ENCODE measurements around the gene TTLL10.
"Not testable (repeated sequence)": the region's sequence is repeated elsewhere in the genome, so short reads cannot be mapped to it uniquely, and the experiment has no call there.

Gene TTLL10

GRCh38 chr1:1141244-1141910 is 32.3 kb upstream of the TTLL10 start:
- DNase-seq (ENCODE audit: low read depth) = no peak

GRCh38 chr1:1141911-1142250 is 31.8 kb upstream of the TTLL10 start:
- DNase-seq (ENCODE audit: low read depth) = no peak

- DNase-seq (ENCODE audit: low read depth) = not testable (repeated sequence)
These were observed 31.3 kb upstream of the TTLL10 start for GRCh38 chr1:1142352-1142751.

DNA sequence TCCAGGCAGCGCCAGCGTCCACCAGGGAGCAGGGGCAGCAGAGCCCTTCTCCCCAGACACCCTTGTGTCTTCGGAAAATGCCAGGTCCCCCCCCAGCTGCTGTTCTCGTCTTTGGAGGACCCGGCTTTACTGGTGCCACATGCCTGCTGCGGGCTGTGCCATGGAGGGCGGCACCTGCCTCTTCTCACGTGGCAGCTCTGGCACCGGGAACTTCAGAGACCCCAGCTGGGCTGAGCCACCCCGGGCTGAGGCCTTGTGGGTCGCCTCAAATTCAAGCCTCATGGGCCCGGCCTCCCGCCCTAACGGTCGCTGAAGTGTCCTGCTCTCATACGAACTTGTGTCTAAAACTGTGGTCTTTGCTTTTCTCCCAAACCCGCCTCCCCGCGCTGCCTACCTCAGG is 30.8 kb upstream of the TTLL10 start:
- DNase-seq (ENCODE audit: low read depth) = no peak

DNA sequence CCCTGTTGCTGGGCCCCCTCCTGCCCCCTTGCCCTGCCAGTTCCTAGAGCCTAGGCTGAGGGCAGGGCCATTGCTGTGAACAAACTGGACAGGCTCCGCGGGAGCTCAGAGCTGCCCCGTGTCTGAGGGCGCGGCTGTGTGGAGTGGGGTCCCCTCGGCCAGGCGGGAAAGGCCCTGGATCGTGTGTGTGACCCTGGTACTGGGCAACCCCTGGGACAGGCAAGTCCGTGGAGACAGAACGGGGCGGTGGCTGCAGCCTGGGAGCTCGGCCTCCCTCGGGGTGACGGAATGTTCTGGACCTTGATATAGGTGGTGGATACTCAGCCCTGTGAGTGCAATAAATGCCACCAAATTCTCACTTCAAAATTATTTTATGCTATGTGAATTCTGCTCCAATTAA is 30.0 kb upstream of the TTLL10 start:
- no peak for DNase-seq (ENCODE audit: low read depth)

DNA sequence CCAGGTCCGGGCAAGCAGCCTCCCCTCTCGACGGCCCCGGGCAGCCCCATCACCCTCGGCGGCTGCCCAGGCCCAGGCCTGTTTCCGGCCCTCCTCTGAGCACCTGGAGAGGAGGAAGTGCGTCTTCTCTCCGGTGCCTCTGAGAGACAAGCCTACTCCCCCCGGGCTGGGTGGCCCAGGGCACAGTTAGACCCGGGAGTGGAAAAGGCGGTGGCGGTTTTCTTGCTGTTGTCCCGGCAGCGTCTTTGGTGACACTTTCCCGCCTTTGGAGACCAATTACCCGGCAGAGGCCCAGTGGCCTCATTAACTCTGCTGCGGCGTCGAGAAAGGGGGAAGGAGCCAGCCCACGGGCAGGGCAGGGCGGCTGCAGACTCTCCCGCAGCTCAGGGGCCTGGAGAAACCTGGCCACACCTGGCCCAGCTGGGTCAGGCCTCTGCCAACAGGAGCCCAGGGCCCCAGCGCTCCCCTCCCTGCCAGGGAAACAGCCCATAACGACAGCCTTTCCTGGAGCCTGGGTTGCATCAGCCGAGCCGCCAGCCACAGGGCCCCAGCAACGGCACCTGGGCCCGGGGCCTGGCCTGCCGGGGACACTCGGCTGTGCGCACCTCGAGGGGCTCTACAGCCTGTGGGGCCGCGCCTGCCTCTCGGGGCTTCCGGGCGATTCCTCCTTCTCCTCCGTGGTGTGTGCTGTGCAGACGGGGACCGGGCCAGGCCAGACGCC is 29.4 kb upstream of the TTLL10 start:
- peak; percentile 33 for DNase-seq (ENCODE audit: low read depth)

DNA sequence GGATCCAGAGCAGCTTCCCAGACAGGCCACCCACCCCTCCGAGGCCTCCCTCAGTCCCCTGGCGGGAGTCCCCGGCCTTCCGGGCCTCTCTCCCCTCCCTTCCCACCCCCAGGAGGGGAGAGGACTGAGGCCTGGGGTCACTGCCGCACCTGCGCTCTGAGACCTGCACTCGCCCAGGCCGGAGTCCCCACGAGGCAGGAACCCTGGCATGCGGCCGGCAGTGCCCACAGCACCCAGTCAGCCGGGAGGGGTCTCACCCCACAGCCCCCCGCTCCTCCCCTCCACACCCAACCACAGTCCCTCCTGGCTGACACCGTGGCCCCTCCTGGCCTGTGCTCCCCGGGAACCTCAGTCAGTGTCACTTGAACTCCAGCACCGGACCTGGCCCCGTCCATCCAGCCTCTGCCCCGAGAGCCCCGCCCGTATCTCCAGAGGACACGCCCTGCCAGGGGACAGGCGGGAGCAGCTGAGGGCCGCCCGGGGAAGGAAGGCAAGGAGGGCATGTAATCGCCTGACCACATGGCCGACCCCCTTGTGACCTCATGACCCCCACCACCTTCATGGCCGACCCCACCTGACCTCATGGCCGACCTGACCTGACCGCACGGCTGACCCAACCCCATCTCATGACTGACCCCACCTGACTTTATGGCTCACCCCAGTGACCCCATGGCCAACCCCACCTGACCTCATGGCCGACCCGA is 28.7 kb upstream of the TTLL10 start:
- no peak for DNase-seq (ENCODE audit: low read depth)

- DNase-seq (ENCODE audit: low read depth) = no peak
These were observed 28.1 kb upstream of the TTLL10 start for GRCh38 chr1:1145547-1145914.

DNA sequence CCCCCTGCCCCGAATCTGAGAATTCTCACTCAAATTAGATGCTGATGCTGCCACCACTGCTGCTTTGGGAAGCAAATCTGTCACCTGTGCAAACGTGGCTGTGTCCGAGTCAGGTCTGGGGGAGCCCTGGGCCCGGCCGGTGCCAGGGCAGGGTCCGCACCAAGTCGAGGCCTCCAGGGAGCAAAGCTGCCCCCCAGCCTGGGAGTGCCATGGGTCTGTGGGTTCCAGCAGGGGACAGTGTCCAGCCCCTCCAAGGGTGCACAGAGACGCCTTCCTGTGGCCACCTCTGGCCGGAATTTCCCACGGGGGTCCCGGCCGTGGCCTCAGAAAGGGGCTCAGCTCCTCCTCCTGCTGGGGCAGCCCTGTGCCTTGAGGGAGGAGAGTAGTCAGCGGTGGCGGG is 27.7 kb upstream of the TTLL10 start:
- DNase-seq (ENCODE audit: low read depth) = no peak

DNA sequence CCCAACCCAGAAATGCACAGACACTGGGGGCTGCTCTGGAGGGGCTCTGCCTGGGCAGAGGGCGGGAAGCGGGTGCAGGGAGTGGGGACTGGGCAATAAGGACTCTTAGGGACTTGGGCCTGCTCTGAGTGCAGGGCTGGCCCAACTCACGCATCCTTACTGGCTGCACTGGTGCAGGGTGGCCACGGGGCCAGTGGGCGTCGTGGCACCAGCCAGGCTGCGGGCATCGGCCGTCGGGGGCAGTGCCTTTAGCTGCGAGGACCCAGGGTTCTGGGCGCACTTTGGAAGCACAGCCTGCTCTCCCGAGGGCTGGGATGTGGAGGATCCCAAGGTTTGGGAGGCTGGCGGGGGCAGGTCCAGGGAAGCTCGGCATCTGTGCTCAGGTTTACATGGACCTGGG is 27.1 kb upstream of the TTLL10 start:
- no peak for DNase-seq (ENCODE audit: low read depth)

DNA sequence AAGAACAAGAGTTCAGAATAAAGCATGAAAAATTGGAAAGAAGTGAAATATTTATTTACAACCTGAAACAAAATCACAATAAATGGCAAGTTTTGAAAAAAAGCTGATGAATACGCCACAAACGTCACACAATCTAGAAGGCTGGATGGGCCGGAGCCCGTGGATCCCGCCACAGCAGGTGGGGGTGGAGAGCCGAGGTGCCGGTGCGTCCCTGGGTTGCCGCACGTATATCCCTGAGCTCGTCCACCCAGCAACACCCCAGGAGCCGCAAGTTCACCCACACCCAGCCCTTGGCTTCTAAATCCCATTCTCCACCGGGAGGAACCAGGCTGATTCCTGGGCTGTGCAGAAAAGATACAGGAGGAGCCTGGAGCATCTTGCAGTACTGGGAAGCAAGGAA is 25.6 kb upstream of the TTLL10 start:
- DNase-seq (ENCODE audit: low read depth) = no peak

GRCh38 chr1:1148569-1148968 is 25.1 kb upstream of the TTLL10 start:
- DNase-seq (ENCODE audit: low read depth) = no peak

GRCh38 chr1:1149416-1149815 is 24.3 kb upstream of the TTLL10 start:
- no peak for DNase-seq (ENCODE audit: low read depth)

DNA sequence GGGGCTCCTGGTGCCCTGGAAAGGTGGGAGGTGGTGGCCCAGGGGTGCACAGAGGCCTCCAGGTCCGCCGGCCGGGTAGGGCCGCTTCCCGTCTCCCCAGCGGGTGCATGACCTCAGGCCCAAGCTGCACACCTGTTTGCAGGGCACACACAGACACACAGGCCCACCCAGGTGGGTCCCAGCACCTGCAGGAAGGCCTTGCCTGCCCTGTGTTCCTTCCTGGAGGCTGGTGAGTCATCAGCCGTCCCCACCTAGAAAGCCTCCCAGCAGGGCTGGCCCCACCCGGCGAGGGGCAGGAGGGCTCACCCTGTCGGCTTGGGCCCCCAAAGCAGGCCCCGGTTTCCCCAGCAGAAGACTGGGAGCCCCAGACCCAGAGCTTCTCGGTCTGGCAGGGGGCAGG is 23.6 kb upstream of the TTLL10 start:
- DNase-seq (ENCODE audit: low read depth) = no peak

DNA sequence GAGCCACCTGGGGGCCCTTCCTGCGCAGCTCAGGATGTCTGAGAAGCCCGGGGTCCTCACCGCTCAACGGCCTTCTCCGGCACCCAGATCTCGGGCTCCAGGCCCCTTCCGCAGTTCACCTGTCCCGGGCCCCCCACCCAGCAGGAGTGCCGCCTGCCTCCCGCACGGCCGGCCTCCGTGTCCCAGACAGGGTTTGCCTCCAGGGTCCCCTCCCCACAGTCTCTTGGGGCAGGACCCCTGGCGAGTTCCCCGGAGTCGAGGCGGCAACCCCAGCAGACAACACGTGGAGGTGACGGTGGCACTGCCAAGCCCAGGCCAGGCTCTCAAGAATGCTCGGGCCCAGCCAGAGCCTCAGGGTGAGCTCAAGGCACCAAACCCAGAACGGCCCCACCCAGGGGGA is 22.4 kb upstream of the TTLL10 start:
- DNase-seq (ENCODE audit: low read depth) = no peak

- DNase-seq (ENCODE audit: low read depth) = not testable (repeated sequence)
These were observed 21.2 kb upstream of the TTLL10 start for GRCh38 chr1:1152431-1152830.

GRCh38 chr1:1153215-1153614 is 20.5 kb upstream of the TTLL10 start:
- DNase-seq (ENCODE audit: low read depth) = not testable (repeated sequence)

DNA sequence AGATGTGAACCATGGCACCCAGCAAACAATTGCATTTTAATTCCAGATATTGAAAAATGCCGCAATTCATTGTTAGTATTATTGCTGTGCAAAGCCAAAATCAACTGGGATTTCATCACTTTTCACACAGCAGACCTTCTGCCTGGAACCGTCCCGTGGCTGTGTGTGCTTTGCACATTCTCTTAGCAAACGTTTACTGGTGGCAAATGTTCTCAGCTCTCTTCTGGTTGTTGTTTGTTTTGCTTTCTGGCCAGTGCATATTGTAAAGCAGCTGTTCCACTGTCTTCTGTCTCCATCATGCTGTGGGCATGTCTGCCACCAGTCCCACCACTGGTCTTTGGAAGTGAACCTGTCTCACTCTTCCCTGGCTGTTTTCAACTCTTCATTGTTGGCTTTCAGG is 19.8 kb upstream of the TTLL10 start:
- no peak for DNase-seq (ENCODE audit: low read depth)

GRCh38 chr1:1155258-1155657 is 18.4 kb upstream of the TTLL10 start:
- no peak for DNase-seq (ENCODE audit: low read depth)

GRCh38 chr1:1156140-1157032 is 17.3 kb upstream of the TTLL10 start:
- DNase-seq (ENCODE audit: low read depth) = no peak

DNA sequence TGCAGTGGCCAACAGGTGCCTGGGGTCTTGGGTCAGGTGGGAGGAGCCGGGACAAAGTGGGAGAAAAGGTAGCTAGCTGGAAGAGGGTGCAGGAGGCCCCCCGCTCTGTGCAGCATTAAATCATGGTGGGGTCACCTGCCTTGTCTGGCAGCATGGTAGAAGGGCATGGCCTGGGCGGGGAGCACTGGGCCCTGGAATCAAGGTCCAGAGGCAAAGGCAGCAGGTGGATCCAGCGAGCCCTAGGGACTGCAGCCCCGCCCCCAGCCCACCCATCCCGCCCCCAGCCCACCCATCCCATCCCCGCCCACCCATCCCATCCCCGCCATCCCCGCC is 16.7 kb upstream of the TTLL10 start:
- DNase-seq (ENCODE audit: low read depth) = no peak

- peak; percentile 38 for DNase-seq (ENCODE audit: low read depth)
These were observed 16.2 kb upstream of the TTLL10 start for GRCh38 chr1:1157426-1157913.

All from T follicular helper cell (primary cell).